DND-41 (cell line): ENCODE results near the gene ITGB5.

Source experiments
- EZH2 ChIP-seq: IDR thresholded peaks from 3 replicates; pipeline ENCODE4 v1.6.1; 2012; ENCODE audit warnings: borderline replicate concordance, low read depth, mild to moderate bottlenecking, moderate library complexity, low read length, inconsistent platforms; ENCODE audit not compliant: severe bottlenecking
- TF ChIP-seq, protein P1 (sequence below): IDR thresholded peaks from 2 replicates; pipeline ENCODE4 v1.5.1; 2012; ENCODE audit warnings: borderline replicate concordance, low read length, moderate library complexity, mild to moderate bottlenecking; ENCODE audit not compliant: poor library complexity, severe bottlenecking; ENCODE audit errors: extremely low read depth

DNA sequence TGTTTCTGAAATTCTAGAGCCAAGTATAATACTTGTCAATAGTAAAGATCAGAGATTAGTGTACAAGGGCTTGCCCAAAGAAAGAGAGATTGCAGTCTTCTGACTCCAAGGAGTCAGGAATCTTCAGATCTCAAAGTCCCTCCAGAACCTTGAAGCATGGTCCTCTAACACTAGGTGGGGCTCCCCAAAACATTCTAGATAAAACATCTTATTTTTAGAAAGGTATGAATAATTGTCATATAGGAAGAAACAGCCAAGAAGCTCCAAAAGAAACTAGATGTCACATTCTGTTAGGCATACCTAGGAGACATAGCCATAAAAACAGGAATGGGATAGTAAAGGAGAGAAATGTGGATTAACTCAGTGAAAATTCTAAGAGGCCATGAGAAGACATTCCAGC lies 36.7 kb upstream of the ITGB5 start:
- TF ChIP-seq, protein P1, sequence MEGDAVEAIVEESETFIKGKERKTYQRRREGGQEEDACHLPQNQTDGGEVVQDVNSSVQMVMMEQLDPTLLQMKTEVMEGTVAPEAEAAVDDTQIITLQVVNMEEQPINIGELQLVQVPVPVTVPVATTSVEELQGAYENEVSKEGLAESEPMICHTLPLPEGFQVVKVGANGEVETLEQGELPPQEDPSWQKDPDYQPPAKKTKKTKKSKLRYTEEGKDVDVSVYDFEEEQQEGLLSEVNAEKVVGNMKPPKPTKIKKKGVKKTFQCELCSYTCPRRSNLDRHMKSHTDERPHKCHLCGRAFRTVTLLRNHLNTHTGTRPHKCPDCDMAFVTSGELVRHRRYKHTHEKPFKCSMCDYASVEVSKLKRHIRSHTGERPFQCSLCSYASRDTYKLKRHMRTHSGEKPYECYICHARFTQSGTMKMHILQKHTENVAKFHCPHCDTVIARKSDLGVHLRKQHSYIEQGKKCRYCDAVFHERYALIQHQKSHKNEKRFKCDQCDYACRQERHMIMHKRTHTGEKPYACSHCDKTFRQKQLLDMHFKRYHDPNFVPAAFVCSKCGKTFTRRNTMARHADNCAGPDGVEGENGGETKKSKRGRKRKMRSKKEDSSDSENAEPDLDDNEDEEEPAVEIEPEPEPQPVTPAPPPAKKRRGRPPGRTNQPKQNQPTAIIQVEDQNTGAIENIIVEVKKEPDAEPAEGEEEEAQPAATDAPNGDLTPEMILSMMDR = peak; percentile 16
- TF ChIP-seq EZH2 = no peak
